Upper lobe of right lung (tissue), 1 donor: ENCODE measurements around the gene NUDT8. TPM values are rescaled to one million over a fixed set of nuclear protein-coding genes. Genes with fewer than 3 reads are reported as not detected.
"Not testable (repeated sequence)": the region's sequence is repeated elsewhere in the genome, so short reads cannot be mapped to it uniquely, and the experiment has no call there.

Experiments used
- ATAC-seq: fragments of 200-7000 bp; cut with Tn5 transposase; one replicate; pipeline ENCODE4 v1.9.1; 2020; ENCODE audit warnings: mild to moderate bottlenecking, moderate library complexity
- DNase-seq: peaks from one replicate; pipeline ENCODE4 v3.0.0-alpha.2; 2020
- H3K27ac ChIP-seq: fragments of 200-600 bp; one replicate; pipeline ENCODE4 v1.8.0; 2022
- H3K27me3 ChIP-seq: fragments of 200-600 bp; one replicate; pipeline ENCODE4 v1.8.0; 2022; ENCODE audit warnings: mild to moderate bottlenecking
- H3K36me3 ChIP-seq: fragments of 200-600 bp; one replicate; pipeline ENCODE4 v1.8.0; 2022
- H3K4me1 ChIP-seq: fragments of 200-600 bp; one replicate; pipeline ENCODE4 v1.8.0; 2022
- H3K4me3 ChIP-seq: fragments of 200-600 bp; one replicate; pipeline ENCODE4 v1.8.0; 2022; ENCODE audit warnings: mild to moderate bottlenecking
- H3K9me3 ChIP-seq: fragments of 200-600 bp; one replicate; pipeline ENCODE4 v1.8.0; 2022
- CTCF ChIP-seq: fragments of 200-600 bp; IDR thresholded peaks from one replicate; pipeline ENCODE4 v1.8.0; 2022; ENCODE audit warnings: antibody characterized with exemption
- intact Hi-C: fragments of 100-400 bp; cut with DNase I; formaldehyde crosslinking; loops from one replicate; pipeline ENCODE4 v1.11.0; 2022
- total RNA-seq: library from RNA; stranded (reverse); fragmentation: NEBNext Ultra II Directional; extraction: Animal tissue kit (Norgen Biotek cat#: 25700); gene quantifications from one replicate; pipeline ENCODE4 v1.2.1, GENCODE V29; 2021
- donor health status: DM: no; HTN: yes; CAD: no; lungs with severe emphysema.

NUDT8 gene
- total RNA-seq, 1 donor from 2014 or later = 12.2 TPM

GRCh38 chr11:67592880-67593564, 36.7 kb downstream of the NUDT8 start:
- no peak for TF ChIP-seq CTCF
- ATAC-seq (no peak), DNase-seq (no peak)
- Histone ChIP-seq H3K4me1 (no peaks in the 10 kb centered on the region), H3K27ac (no peak overlapping the region), H3K4me3 (no peak overlapping the region), H3K27me3 (no peaks in the 10 kb centered on the region), H3K9me3 (no peaks in the 10 kb centered on the region), H3K36me3 (peaks cover 4% of the 10 kb centered on the region)
- intact Hi-C loops = no loop called here

GRCh38 chr11:67588899-67589415, 40.8 kb downstream of the NUDT8 start:
- H3K27ac ChIP-seq, H3K4me1 ChIP-seq, H3K4me3 ChIP-seq, DNase-seq, intact Hi-C loops, H3K27me3 ChIP-seq, ATAC-seq, H3K9me3 ChIP-seq: not testable (repeated sequence)
- H3K36me3 ChIP-seq = peaks cover 21% of the 10 kb centered on the region

GRCh38 chr11:67588136-67588503, 41.6 kb downstream of the NUDT8 start:
- Histone ChIP-seq H3K4me1 (peaks cover 4% of the 10 kb centered on the region), H3K9me3 (no peaks in the 10 kb centered on the region), H3K36me3 (peaks cover 21% of the 10 kb centered on the region), H3K27ac (no peak overlapping the region), H3K27me3 (no peaks in the 10 kb centered on the region), H3K4me3 (no peak overlapping the region)
- no peak for ATAC-seq
- no peak for DNase-seq
- intact Hi-C loops = no loop called here
- no peak for TF ChIP-seq CTCF

GRCh38 chr11:67586568-67587250, 43.0 kb downstream of the NUDT8 start:
- intact Hi-C loops = no loop called here
- TF ChIP-seq CTCF = no peak
- Histone ChIP-seq H3K36me3 (peaks cover 21% of the 10 kb centered on the region), H3K4me1 (peaks cover 17% of the 10 kb centered on the region), H3K4me3 (no peak overlapping the region), H3K9me3 (no peaks in the 10 kb centered on the region), H3K27ac (no peak overlapping the region), H3K27me3 (no peaks in the 10 kb centered on the region)
- ATAC-seq (no peak), DNase-seq (no peak)

GRCh38 chr11:67585911-67586310, 43.8 kb downstream of the NUDT8 start:
- no peak for DNase-seq
- H3K9me3 ChIP-seq = no peaks in the 10 kb centered on the region
- ATAC-seq = no peak
- peaks cover 18% of the 10 kb centered on the region for H3K4me1 ChIP-seq
- TF ChIP-seq CTCF = no peak
- H3K4me3 ChIP-seq = no peak overlapping the region
- intact Hi-C loops = no loop called here
- peaks cover 21% of the 10 kb centered on the region for H3K36me3 ChIP-seq
- H3K27ac ChIP-seq = no peak overlapping the region
- no peaks in the 10 kb centered on the region for H3K27me3 ChIP-seq
